ENCODE data around the gene KIAA1958. TPM values are rescaled to one million over a fixed set of nuclear protein-coding genes. Genes with fewer than 3 reads are reported as not detected.

Gene KIAA1958
- total RNA-seq, 1 experiment from 2014 or later = 18.5 TPM

- Histone ChIP-seq H2AFZ (ENCODE audit: low read depth, low read length, poor library complexity, severe bottlenecking) (no peak overlapping the region), H3K4me2 (ENCODE audit: low read length) (no peak overlapping the region), H3K4me1 (ENCODE audit: control insufficient read depth in 1 of 2, insufficient read depth in 2 of 2, low read length in 2 of 2) (no peaks in the 10 kb centered on the region), H3K79me2 (ENCODE audit: insufficient read depth, low read length) (no peaks in the 10 kb centered on the region; the same call in 1 of the 2 replicates), H3K27me3 (ENCODE audit: insufficient read depth, low read length) (no peaks in the 10 kb centered on the region), H4K20me1 (ENCODE audit: insufficient read depth) (no peaks in the 10 kb centered on the region), H3K36me3 (ENCODE audit: control insufficient read depth in 1 of 2, insufficient read depth in 2 of 2, low read length in 2 of 2) (no peaks in the 10 kb centered on the region), H3K9me3 (ENCODE audit: control insufficient read depth in 1 of 2, insufficient read depth in 1 of 2, low read depth in 1 of 2, low read length in 2 of 2) (no peaks in the 10 kb centered on the region), H3K9me2 (ENCODE audit: insufficient read depth) (no peaks in the 10 kb centered on the region), H3K27ac (ENCODE audit: low read depth, low read length) (no peak overlapping the region), H3K4me3 (replicated peaks in 1 of 2; ENCODE audit: low read depth in 1 of 2, low read length in 2 of 2) (no peak overlapping the region), H3K9ac (ENCODE audit: low read length) (no peak overlapping the region)
- DNase-seq (ENCODE audit: low read depth, low spot score) = no peak
- POLR2A ChIA-PET = no interaction called here
- no TSS peak for BruUV-seq (replicated peaks)
- CTCF ChIA-PET = no interaction called here
- no peak for TF ChIP-seq RAD21 (IDR thresholded peaks at IDR 0.05; ENCODE audit: low read depth)
- no peak for TF ChIP-seq SRF (IDR thresholded peaks at IDR 0.05; ENCODE audit: low read depth)
- TF ChIP-seq EGR1 (IDR thresholded peaks at IDR 0.05; ENCODE audit: low read depth) = no peak
- no peak for TF ChIP-seq POLR2AphosphoS5 (IDR thresholded peaks at IDR 0.05; ENCODE audit: low read depth, low read length)
- TF ChIP-seq YY1 (IDR thresholded peaks at IDR 0.05; ENCODE audit: extremely low read depth, insufficient replicate concordance, low read depth, low read length) = no peak
- no peak for TF ChIP-seq MAX (IDR thresholded peaks at IDR 0.05)
- TF ChIP-seq ZBTB33 (IDR thresholded peaks at IDR 0.05; ENCODE audit: extremely low read depth, insufficient replicate concordance, low read length) = no peak
- no peak for TF ChIP-seq POLR2A (IDR thresholded peaks at IDR 0.05; ENCODE audit: borderline replicate concordance, extremely low read depth, insufficient read depth, insufficient read length)
- no peak for TF ChIP-seq CBX3 (IDR thresholded peaks at IDR 0.05; ENCODE audit: low read depth)
- no peak for TF ChIP-seq FOSL1 (IDR thresholded peaks at IDR 0.05; ENCODE audit: low read depth)
- TF ChIP-seq JUND (IDR thresholded peaks at IDR 0.05) = no peak
- no peak for TF ChIP-seq ATF3 (IDR thresholded peaks at IDR 0.05)
- no peak for TF ChIP-seq REST (IDR thresholded peaks at IDR 0.05; ENCODE audit: low read depth)
- no peak for TF ChIP-seq EZH2 (IDR thresholded peaks at IDR 0.05)
- no peak for TF ChIP-seq SIN3A (IDR thresholded peaks at IDR 0.05; ENCODE audit: low read depth)
- no peak for TF ChIP-seq ZFX (IDR thresholded peaks at IDR 0.05)
- no peak for TF ChIP-seq CEBPB (IDR thresholded peaks at IDR 0.05; ENCODE audit: low read depth)
- TF ChIP-seq SP1 (IDR thresholded peaks at IDR 0.05; ENCODE audit: low read depth) = no peak
- TF ChIP-seq EZH2phosphoT487 (IDR thresholded peaks at IDR 0.05; ENCODE audit: borderline replicate concordance) = no peak
- TF ChIP-seq TCF7L2 (IDR thresholded peaks at IDR 0.05; ENCODE audit: borderline replicate concordance, extremely low read depth, insufficient read depth, insufficient read length) = no peak
- RAD21 ChIA-PET (ENCODE audit: low non-redundant PET in 1 of 2, low total read pairs in 2 of 2, uncharacterized antibody in 2 of 2, unreplicated experiment in 2 of 2) = no interaction called here
- ATAC-seq = no peak
- intact Hi-C loops (cut with micrococcal nuclease) = no loop called here
Observed at GRCh38 chr9:112582371-112583262, 96.0 kb downstream of the KIAA1958 start.

Measured in HCT116 (cell line).